Ishikawa (cell line): Measurements from ENCODE around the gene ARRDC1.

Experiments
- CEBPB ChIP-seq: IDR thresholded peaks from 2 replicates; pipeline ENCODE4 v1.6.1; 2012
- CREB1 ChIP-seq: IDR thresholded peaks from 2 replicates; pipeline ENCODE4 v1.6.1; 2012; ENCODE audit warnings: low read depth
- EGR1 ChIP-seq: IDR thresholded peaks from 2 replicates; pipeline ENCODE4 v1.6.1; 2012
- EP300 ChIP-seq: IDR thresholded peaks from 2 replicates; pipeline ENCODE4 v1.6.1; 2012; ENCODE audit warnings: borderline replicate concordance
- FOXM1 ChIP-seq: IDR thresholded peaks from 2 replicates; pipeline ENCODE4 v1.6.1; 2012; ENCODE audit warnings: low read depth, borderline replicate concordance
- MAX ChIP-seq: IDR thresholded peaks from 2 replicates; pipeline ENCODE4 v1.6.1; 2012
- NFIC ChIP-seq: IDR thresholded peaks from 2 replicates; pipeline ENCODE4 v1.6.1; 2012
- RAD21 ChIP-seq: IDR thresholded peaks from 2 replicates; pipeline ENCODE4 v1.6.1; 2012; ENCODE audit warnings: low read depth
- REST ChIP-seq: IDR thresholded peaks from 2 replicates; pipeline ENCODE4 v1.6.1; 2012; ENCODE audit warnings: low read depth, mild to moderate bottlenecking
- TAF1 ChIP-seq: IDR thresholded peaks from 2 replicates; pipeline ENCODE4 v1.6.1; 2012; ENCODE audit warnings: low read depth, mild to moderate bottlenecking
- TCF12 ChIP-seq: IDR thresholded peaks from 2 replicates; pipeline ENCODE4 v1.6.1; 2012; ENCODE audit warnings: low read depth
- TEAD4 ChIP-seq: IDR thresholded peaks from 2 replicates; pipeline ENCODE4 v1.6.1; 2012
- USF1 ChIP-seq: IDR thresholded peaks from 2 replicates; pipeline ENCODE4 v1.6.1; 2012
- YY1 ChIP-seq: IDR thresholded peaks from 2 replicates; pipeline ENCODE4 v1.6.1; 2012; ENCODE audit warnings: low read depth
- ZBTB7A ChIP-seq: IDR thresholded peaks from 2 replicates; pipeline ENCODE4 v1.6.1; 2012; ENCODE audit warnings: low read depth

ARRDC1 gene

GRCh38 chr9:137592767-137593166 is 12.7 kb upstream of the ARRDC1 start:
- no peak for TF ChIP-seq FOXM1
- no peak for TF ChIP-seq ZBTB7A
- no peak for TF ChIP-seq USF1
- TF ChIP-seq RAD21: no peak
- TF ChIP-seq TAF1: no peak
- TF ChIP-seq CREB1: no peak
- TF ChIP-seq NFIC: no peak
- TF ChIP-seq EP300: no peak
- no peak for TF ChIP-seq YY1
- no peak for TF ChIP-seq REST
- TF ChIP-seq EGR1: no peak
- TF ChIP-seq MAX: no peak
- TF ChIP-seq CEBPB: no peak
- no peak for TF ChIP-seq TCF12

- TF ChIP-seq CREB1: no peak
- TF ChIP-seq YY1: no peak
- TF ChIP-seq USF1: no peak
- no peak for TF ChIP-seq CEBPB
- no peak for TF ChIP-seq FOXM1
- TF ChIP-seq MAX: no peak
- no peak for TF ChIP-seq EGR1
- TF ChIP-seq RAD21: no peak
- no peak for TF ChIP-seq REST
- TF ChIP-seq ZBTB7A: no peak
- no peak for TF ChIP-seq TAF1
- TF ChIP-seq EP300: no peak
- TF ChIP-seq TEAD4: no peak
- no peak for TF ChIP-seq NFIC
- TF ChIP-seq TCF12: no peak
Measured at GRCh38 chr9:137593176-137593575, 12.3 kb upstream of the ARRDC1 start.

GRCh38 chr9:137598943-137599342 is 6.5 kb upstream of the ARRDC1 start:
- TF ChIP-seq EP300 (no peak), REST (no peak), EGR1 (no peak), YY1 (no peak), USF1 (no peak)

- TF ChIP-seq CREB1 (no peak), TCF12 (no peak), RAD21 (no peak), NFIC (no peak)
Measured at GRCh38 chr9:137602661-137603060, 2.8 kb upstream of the ARRDC1 start.

GRCh38 chr9:137603879-137604278 is 1.6 kb upstream of the ARRDC1 start:
- no peak for TF ChIP-seq EP300
- TF ChIP-seq MAX: no peak
- TF ChIP-seq REST: no peak
- TF ChIP-seq ZBTB7A: no peak
- TF ChIP-seq TCF12: no peak
- TF ChIP-seq EGR1: no peak
- no peak for TF ChIP-seq YY1
- TF ChIP-seq CEBPB: no peak
- no peak for TF ChIP-seq TEAD4
- no peak for TF ChIP-seq RAD21
- no peak for TF ChIP-seq NFIC
